Ascending aorta (tissue), 2 donors: ENCODE data around the gene VPS9D1. TPM values are rescaled to one million over a fixed set of nuclear protein-coding genes. Genes with fewer than 3 reads are reported as not detected.

ENCODE experiments used
- DNase-seq, 2 donors: peaks; one replicate each; pipeline ENCODE4 v3.0.0-alpha.2; 2019; ENCODE audit warnings: low spot score in 2 of 2
- H3K27ac ChIP-seq, 2 donors: fragments of 200-600 bp; sonication (generic); one replicate each; pipeline ENCODE4 v1.5.1; 2016 to 2017; ENCODE audit warnings: mild to moderate bottlenecking in 1 of 2
- H3K27me3 ChIP-seq: fragments of 200-600 bp; sonication (generic); one replicate; pipeline ENCODE4 v1.5.1; 2017
- H3K36me3 ChIP-seq, 2 donors: fragments of 200-600 bp; sonication (generic); one replicate each; pipeline ENCODE4 v1.5.1; 2016
- H3K4me1 ChIP-seq, 2 donors: fragments of 200-600 bp; sonication (generic); one replicate each; pipeline ENCODE4 v1.5.1; 2016 to 2017; ENCODE audit warnings: mild to moderate bottlenecking in 1 of 2
- H3K4me3 ChIP-seq, 2 donors: fragments of 200-600 bp; sonication (generic); one replicate each; pipeline ENCODE4 v1.5.1; 2016 to 2017; ENCODE audit warnings: mild to moderate bottlenecking in 1 of 2
- H3K9me3 ChIP-seq, 2 donors: fragments of 200-600 bp; sonication (generic); one replicate each; pipeline ENCODE4 v1.5.1; 2016
- intact Hi-C: fragments of 100-400 bp; cut with DNase I; formaldehyde crosslinking; loops from one replicate; pipeline ENCODE4 v1.15.1; 2023
- total RNA-seq: library from RNA; depleted of rRNA; stranded (reverse); fragments of >200 nt; gene quantifications from one replicate; pipeline ENCODE4 v1.1.0, GENCODE V29; 2016
- TF ChIP-seq, protein P1 (sequence below), 3 experiments: fragments of 200-600 bp in 2 of 3; fragments of 450-650 bp in 1 of 3; sonication (generic) in 2 of 3; IDR thresholded peaks; one replicate each; pipeline ENCODE4 v1.5.1; 2016 to 2019; ENCODE audit warnings: antibody characterized with exemption in 3 of 3, mild to moderate bottlenecking in 1 of 3, moderate library complexity in 1 of 3

Gene VPS9D1
- total RNA-seq, 1 donor from 2014 or later: 17.2 TPM

GRCh38 chr16:89706518-89707260 is 14.0 kb downstream of the VPS9D1 start:
- intact Hi-C loops: loop anchor here (1.0 kb wide), 1 partner anchor 87 kb away; no protein-coding TSS in a partner anchor
- Histone ChIP-seq H3K36me3 (no peaks in the 10 kb centered on the region), H3K4me1 (peaks cover under 1 to 4% of the 10 kb centered on the region in 2 donors), H3K27me3 (no peaks in the 10 kb centered on the region), H3K9me3 (no peaks in the 10 kb centered on the region), H3K27ac (no peak overlapping the region), H3K4me3 (no peak overlapping the region)
- TF ChIP-seq, protein P1, sequence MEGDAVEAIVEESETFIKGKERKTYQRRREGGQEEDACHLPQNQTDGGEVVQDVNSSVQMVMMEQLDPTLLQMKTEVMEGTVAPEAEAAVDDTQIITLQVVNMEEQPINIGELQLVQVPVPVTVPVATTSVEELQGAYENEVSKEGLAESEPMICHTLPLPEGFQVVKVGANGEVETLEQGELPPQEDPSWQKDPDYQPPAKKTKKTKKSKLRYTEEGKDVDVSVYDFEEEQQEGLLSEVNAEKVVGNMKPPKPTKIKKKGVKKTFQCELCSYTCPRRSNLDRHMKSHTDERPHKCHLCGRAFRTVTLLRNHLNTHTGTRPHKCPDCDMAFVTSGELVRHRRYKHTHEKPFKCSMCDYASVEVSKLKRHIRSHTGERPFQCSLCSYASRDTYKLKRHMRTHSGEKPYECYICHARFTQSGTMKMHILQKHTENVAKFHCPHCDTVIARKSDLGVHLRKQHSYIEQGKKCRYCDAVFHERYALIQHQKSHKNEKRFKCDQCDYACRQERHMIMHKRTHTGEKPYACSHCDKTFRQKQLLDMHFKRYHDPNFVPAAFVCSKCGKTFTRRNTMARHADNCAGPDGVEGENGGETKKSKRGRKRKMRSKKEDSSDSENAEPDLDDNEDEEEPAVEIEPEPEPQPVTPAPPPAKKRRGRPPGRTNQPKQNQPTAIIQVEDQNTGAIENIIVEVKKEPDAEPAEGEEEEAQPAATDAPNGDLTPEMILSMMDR (IDR thresholded peaks at IDR 0.05): no peak
- no peak for DNase-seq

DNA sequence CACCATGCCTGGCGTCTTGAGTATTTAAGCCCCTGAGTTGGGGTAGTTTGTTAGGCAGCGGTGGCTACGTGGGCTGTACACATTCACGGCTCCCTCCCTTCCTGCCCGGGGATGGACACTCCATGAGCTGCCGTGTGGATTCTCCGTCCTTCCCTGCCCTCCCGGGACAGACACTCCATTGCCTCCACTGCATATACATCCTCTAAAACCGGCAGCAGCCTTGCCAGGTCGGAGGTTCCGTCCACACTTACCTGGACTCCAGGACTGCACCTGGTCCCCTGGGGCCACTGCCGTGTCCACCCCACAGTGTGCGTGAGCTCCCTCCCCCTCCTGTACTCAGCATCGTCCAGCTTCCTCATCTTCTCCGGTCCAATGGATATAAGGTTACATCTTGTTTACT is 15.7 kb downstream of the VPS9D1 start:
- Histone ChIP-seq H3K4me3 (no peak overlapping the region), H3K27me3 (no peaks in the 10 kb centered on the region), H3K27ac (no peak overlapping the region), H3K4me1 (peaks cover 7 to 16% of the 10 kb centered on the region in 2 donors), H3K9me3 (no peaks in the 10 kb centered on the region), H3K36me3 (no peaks in the 10 kb centered on the region)
- TF ChIP-seq, protein P1 (IDR thresholded peaks at IDR 0.05): no peak
- no peak for DNase-seq
- intact Hi-C loops: no loop called here

GRCh38 chr16:89704281-89704680 is 16.4 kb downstream of the VPS9D1 start:
- H3K36me3 ChIP-seq: no peaks in the 10 kb centered on the region

GRCh38 chr16:89701425-89702406 is 19.0 kb downstream of the VPS9D1 start, which contains the start of gene SPATA2L:
TSS of gene SPATA2L (minus strand) at chr16:89701705. CDS start at chr16:89701232, 473 bp downstream.
- DNase-seq: peak; percentile 55 to 91
- Histone ChIP-seq H3K27me3 (no peaks in the 10 kb centered on the region), H3K4me3 (peak within 1 kb of the TSS; percentile 76 to 77), H3K36me3 (peaks cover 0 to 4% of the 10 kb centered on the region in 2 donors), H3K4me1 (peaks cover 7 to 20% of the 10 kb centered on the region in 2 donors), H3K27ac (peak within 1 kb of the TSS; percentile 88 to 93), H3K9me3 (no peaks in the 10 kb centered on the region)
- TF ChIP-seq, protein P1 (IDR thresholded peaks at IDR 0.05): no peak
- intact Hi-C loops: loop anchor here (2.0 kb wide), 2 partner anchors 171 to 1039 kb away; partner anchors contain the start of genes MVD and TCF25

More at GRCh38 chr16:89704281-89704680, 16.4 kb downstream of the VPS9D1 start:
- H3K4me3 ChIP-seq: no peak overlapping the region
- TF ChIP-seq, protein P1 (IDR thresholded peaks at IDR 0.05): no peak
- H3K27ac ChIP-seq: no peak overlapping the region
- no peaks in the 10 kb centered on the region for H3K27me3 ChIP-seq
- DNase-seq: no peak
- peaks cover 7 to 20% of the 10 kb centered on the region in 2 donors for H3K4me1 ChIP-seq
- H3K9me3 ChIP-seq: no peaks in the 10 kb centered on the region
- intact Hi-C loops: no loop called here

DNA sequence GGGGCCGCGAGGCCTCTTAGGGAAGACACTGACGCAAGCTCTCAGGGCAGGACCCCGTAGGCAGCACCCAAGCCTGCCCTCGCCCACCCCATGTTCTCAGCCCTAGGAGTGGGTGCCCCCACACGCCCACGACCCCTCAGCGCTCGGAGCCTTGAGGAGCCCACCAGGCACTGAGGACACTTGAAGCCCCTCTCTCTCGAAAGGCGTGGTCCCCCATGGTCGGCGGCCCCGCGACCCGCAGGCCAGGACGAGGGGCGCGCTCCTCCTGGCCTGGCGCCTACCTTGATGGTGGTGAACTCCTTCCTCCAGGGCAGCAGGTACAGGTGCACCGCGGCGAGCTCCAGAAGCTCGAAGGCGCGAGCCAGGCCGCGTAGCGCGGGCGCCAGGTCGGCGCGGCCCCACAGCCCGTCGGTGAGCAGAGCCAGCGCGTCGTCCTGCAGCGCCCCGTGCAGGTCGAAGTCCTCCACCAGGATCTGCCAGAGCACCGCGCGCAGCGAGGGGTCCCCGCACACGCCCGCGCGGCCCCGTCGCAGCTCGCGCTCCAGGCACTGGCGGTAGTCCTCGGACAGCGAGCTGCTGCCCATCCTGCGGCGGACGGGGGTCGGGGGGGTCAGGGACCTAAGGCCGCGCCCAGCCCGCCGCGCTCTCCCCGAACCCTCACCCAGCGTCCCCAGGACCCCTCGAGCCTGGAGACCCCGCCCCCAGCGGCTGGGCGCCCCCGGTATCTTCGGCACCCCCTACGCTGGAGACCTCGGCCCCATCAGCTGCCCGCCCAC is 19.9 kb downstream of the VPS9D1 start:
- H3K36me3 ChIP-seq: peaks cover 0 to 4% of the 10 kb centered on the region in 2 donors
- H3K27ac ChIP-seq: peak overlapping the region; percentile 88 to 93
- peak overlapping the region; percentile 76 to 77 for H3K4me3 ChIP-seq
- intact Hi-C loops: loop anchor here (1.0 to 2.0 kb wide), 5 partner anchors 15 to 1038 kb away; partner anchors contain the start of genes CDK10, CHMP1A, MVD and SPATA33
- DNase-seq: no peak
- peaks cover 7 to 20% of the 10 kb centered on the region in 2 donors for H3K4me1 ChIP-seq
- H3K9me3 ChIP-seq: no peaks in the 10 kb centered on the region
- TF ChIP-seq, protein P1 (IDR thresholded peaks at IDR 0.05): peak; percentile 15 to 30 (median 19)
- no peaks in the 10 kb centered on the region for H3K27me3 ChIP-seq
